Glomerular endothelial cell (primary cell): Measurements from ENCODE around the gene HSP90AB1. TPM values are rescaled to one million over a fixed set of nuclear protein-coding genes. Genes with fewer than 3 reads are reported as not detected.
"Not testable (repeated sequence)": the region's sequence is repeated elsewhere in the genome, so short reads cannot be mapped to it uniquely, and the experiment has no call there.

ENCODE experiments used
- DNase-seq: peaks from one replicate; pipeline ENCODE4 v3.0.0-alpha.2; 2011; ENCODE audit warnings: low read depth, low spot score; ENCODE audit errors: extremely low read depth
- total RNA-seq: library from RNA; depleted of rRNA; stranded (reverse); fragments of >200 nt; gene quantifications from 2 replicates; pipeline ENCODE4 v1.2.3, GENCODE V29; 2015

HSP90AB1 gene
- total RNA-seq, 1 donor from 2014 or later = 1,001 TPM

- no peak for DNase-seq
Measured at GRCh38 chr6:44221961-44222335, 25.0 kb upstream of the HSP90AB1 start.

GRCh38 chr6:44222486-44223318, 24.2 kb upstream of the HSP90AB1 start:
- DNase-seq = no peak

- DNase-seq = no peak
Measured at GRCh38 chr6:44223319-44224028, 23.4 kb upstream of the HSP90AB1 start, which contains the start of gene SLC29A1. Gene SLC29A1, plus strand, starts transcription at chr6:44223595. Its CDS starts 3,719 bp downstream, at chr6:44227314.

- no peak for DNase-seq
Measured at GRCh38 chr6:44224029-44224964, 22.6 kb upstream of the HSP90AB1 start.

- DNase-seq = no peak
Measured at GRCh38 chr6:44224965-44225305, 22.0 kb upstream of the HSP90AB1 start.

- no peak for DNase-seq
Measured at GRCh38 chr6:44225579-44226325, 21.1 kb upstream of the HSP90AB1 start.

GRCh38 chr6:44226368-44227147, 20.3 kb upstream of the HSP90AB1 start:
- no peak for DNase-seq

- no peak for DNase-seq
Measured at GRCh38 chr6:44227148-44227793, 19.6 kb upstream of the HSP90AB1 start.

- DNase-seq = no peak
Measured at GRCh38 chr6:44228031-44228430, 18.9 kb upstream of the HSP90AB1 start.

GRCh38 chr6:44228433-44228832, 18.5 kb upstream of the HSP90AB1 start:
- DNase-seq = no peak

GRCh38 chr6:44228836-44229235, 18.1 kb upstream of the HSP90AB1 start:
- DNase-seq = no peak

- DNase-seq = no peak
Measured at GRCh38 chr6:44229376-44230033, 17.4 kb upstream of the HSP90AB1 start.

GRCh38 chr6:44230034-44230675, 16.7 kb upstream of the HSP90AB1 start:
- DNase-seq = no peak

GRCh38 chr6:44231426-44231825, 15.5 kb upstream of the HSP90AB1 start:
- DNase-seq = not testable (repeated sequence)

- no peak for DNase-seq
Measured at GRCh38 chr6:44232676-44233566, 14.0 kb upstream of the HSP90AB1 start.

- no peak for DNase-seq
Measured at GRCh38 chr6:44233567-44234100, 13.3 kb upstream of the HSP90AB1 start.
